GM12801 (cell line): Measurements from ENCODE around the gene KCNQ5.

ENCODE experiments used
- CTCF ChIP-seq: IDR thresholded peaks from one replicate; pipeline ENCODE4 v1.5.1; 2011; ENCODE audit warnings: control low read depth; ENCODE audit not compliant: insufficient read length; ENCODE audit errors: extremely low read depth

Gene KCNQ5

DNA sequence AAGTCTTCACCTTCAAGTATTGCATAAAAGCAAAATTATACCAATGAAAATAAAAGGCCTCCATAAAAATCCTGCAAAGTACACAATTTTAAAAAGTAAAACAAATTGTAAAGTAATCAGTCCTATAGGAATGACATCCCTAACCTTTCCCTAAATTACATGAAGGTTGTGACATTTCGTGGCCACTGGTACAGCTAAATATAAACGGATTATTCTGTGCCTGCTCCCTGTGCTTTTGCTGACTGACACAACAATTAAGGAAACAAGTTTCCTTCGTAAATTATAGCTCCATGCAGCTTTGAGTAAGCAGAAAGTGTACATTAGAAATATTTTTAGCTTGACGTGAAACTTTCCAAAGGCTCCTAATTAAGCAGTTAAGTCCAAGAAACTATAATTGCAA, 222.8 kb downstream of the KCNQ5 start:
- no peak for TF ChIP-seq CTCF

DNA sequence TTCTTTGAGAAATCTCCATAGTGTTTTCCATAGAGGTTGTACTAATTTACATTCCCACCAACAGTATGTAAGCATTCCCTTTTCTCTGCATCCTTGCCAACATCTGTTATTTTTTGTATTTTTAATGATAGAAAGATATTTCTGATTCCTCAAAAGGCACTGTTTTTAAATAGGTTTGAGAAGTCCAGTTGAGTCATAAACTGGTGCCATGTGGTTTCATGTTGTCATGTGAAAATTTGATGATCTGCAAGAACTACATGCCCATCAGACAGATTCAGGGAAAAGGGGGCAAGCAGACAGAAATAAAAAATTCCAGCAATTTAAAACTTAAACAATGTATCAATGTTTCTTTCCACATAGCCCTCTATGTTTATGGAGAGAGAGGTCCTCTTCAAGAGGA, 227.5 kb downstream of the KCNQ5 start:
- no peak for TF ChIP-seq CTCF

GRCh38 chr6:72850040-72850439, 228.2 kb downstream of the KCNQ5 start:
- no peak for TF ChIP-seq CTCF

- no peak for TF ChIP-seq CTCF
Measured at GRCh38 chr6:72850469-72850868, 228.6 kb downstream of the KCNQ5 start.

DNA sequence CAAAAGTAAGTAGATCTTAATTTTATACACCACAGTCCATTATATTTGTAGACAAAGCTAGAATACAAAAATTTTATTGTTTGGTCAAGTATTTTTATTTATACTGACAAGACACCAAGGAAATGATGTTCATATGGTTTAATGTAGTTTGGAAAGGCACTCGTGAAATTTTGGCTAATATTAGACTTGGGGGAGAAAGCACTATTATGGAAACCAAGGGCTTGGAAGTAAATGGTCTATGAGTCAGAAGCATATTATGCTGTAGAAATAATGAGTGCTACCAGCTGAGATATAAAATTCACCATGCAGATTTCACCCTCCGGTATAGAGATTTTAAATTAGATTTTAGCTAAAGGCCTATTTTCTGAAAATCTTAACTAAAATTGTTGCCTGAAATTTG, 233.6 kb downstream of the KCNQ5 start:
- no peak for TF ChIP-seq CTCF

- no peak for TF ChIP-seq CTCF
Measured at GRCh38 chr6:72856801-72857200, 234.9 kb downstream of the KCNQ5 start.

GRCh38 chr6:72857791-72858585, 236.1 kb downstream of the KCNQ5 start:
- no peak for TF ChIP-seq CTCF
